ENCODE measurements around the gene GSK3B.

GSK3B gene

DNA sequence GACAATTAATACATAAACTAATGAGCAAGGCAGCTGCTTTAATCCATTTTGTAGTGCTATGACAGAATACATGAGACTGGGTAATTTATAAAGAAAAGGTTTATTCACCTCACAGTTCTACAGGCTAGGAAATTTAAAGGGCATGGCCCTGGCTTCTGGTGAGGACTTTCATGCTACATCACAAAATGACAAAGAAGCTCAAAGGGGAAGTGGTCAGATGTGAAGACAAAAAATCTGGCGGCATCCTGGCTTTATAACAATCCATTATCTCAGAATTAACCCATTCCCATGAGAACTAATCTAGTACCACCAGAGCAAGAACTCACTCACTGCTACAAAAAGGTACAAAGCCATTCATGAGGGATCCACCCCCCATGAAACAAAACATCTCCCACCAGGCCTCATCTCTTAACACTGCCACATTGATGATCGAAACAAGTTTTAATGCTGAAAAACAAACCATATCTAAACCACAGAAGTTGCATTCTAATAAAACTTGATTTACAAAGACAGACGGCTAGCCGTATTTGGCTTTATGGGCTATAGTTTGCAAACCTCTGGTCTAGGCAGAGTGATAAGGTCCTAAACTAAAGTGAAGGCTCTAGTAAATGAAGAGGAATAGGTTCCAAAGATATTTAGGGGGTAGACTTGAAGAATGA, 44.2 kb downstream of the GSK3B start:
- DNase-seq (ENCODE audit: low read depth): no peak
- TF ChIP-seq CTCF (IDR thresholded peaks at IDR 0.05; ENCODE audit: low read length, missing control alignments): no peak

GRCh38 chr3:120049072-120049471, 45.2 kb downstream of the GSK3B start:
- TF ChIP-seq CTCF (IDR thresholded peaks at IDR 0.05; ENCODE audit: low read length, missing control alignments): no peak
- no peak for DNase-seq (ENCODE audit: low read depth)
- H3K4me3 ChIP-seq (replicated peaks; ENCODE audit: low read depth, low read length): no peak overlapping the region

More for the DNA sequence above, 44.2 kb downstream of the GSK3B start:
- H3K4me3 ChIP-seq (replicated peaks; ENCODE audit: low read depth, low read length): no peak overlapping the region

GRCh38 chr3:120048355-120049041, 45.7 kb downstream of the GSK3B start:
- DNase-seq (ENCODE audit: low read depth): peak; percentile 19
- no peak for TF ChIP-seq CTCF (IDR thresholded peaks at IDR 0.05; ENCODE audit: low read length, missing control alignments)
- no peak overlapping the region for H3K4me3 ChIP-seq (replicated peaks; ENCODE audit: low read depth, low read length)

DNA sequence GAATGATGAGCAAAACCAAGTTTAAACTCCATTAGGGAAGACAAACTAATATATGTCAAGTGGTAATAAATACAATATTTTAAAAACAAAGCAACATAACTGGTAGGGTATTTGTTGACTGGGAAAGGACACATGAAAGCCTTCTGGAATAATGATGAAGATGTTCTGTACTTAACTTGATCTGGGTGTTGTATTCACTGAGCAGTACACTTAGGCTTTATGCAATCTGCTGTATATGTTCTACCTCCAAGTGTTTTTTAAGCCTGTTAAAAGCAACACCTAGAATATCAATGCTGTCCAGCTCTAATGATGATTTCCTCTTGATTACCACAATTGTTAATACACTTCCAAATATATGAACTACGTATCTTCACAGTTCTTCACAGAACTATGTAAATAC, 46.6 kb downstream of the GSK3B start:
- no peak for DNase-seq (ENCODE audit: low read depth)
- TF ChIP-seq CTCF (IDR thresholded peaks at IDR 0.05; ENCODE audit: low read length, missing control alignments): no peak
- no peak overlapping the region for H3K4me3 ChIP-seq (replicated peaks; ENCODE audit: low read depth, low read length)

- DNase-seq (ENCODE audit: low read depth): no peak
- TF ChIP-seq CTCF (IDR thresholded peaks at IDR 0.05; ENCODE audit: low read length, missing control alignments): no peak
- no peak overlapping the region for H3K4me3 ChIP-seq (replicated peaks; ENCODE audit: low read depth, low read length)
Measured at GRCh38 chr3:120040813-120041377, 53.4 kb downstream of the GSK3B start.

DNA sequence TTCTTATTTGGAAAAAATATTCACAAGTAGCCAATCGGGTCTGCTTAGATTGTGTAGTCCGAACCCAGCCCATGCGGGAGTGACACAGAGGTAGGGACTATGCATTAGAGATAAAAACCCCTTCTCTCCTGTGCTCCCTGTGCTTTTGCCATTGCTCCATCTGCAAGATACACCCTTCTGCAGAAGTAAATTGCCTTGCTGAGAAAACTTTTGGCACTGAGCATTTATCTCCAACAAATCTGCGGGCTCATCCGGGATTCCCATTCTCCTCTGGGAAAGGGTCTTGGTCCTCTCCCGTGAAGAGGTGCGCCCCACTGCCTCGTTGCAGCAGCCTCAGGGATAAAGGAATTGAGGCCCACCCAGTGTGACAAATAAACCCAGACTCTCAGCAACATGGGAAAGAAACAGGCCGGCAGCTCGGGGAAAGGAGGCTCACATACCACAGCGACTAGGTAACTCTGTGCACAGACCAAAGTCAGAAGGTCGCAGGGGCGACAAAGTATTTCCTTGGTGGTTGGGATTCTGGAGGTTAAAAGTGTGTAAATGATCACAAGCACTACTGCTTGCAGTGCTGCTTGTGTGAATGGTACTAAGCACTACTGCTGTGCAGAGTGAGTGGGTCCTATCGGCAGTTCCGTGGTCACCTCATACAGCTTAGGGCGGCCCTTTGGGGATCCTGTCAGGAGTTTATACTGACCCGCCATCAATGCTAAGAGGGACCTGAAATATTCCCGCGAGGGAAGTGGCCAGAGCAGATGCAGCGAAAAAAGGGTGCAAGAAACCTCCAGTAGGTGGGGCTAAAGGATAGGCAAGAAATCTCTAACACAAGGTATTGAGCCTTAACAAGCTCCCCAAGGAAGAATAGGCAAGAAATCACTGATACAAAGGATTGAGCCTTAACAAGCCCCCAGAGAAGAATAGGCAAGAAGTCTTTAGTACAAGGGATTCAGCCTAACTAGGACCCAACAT, 54.3 kb downstream of the GSK3B start:
- H3K4me3 ChIP-seq (replicated peaks; ENCODE audit: low read depth, low read length): no peak overlapping the region
- DNase-seq (ENCODE audit: low read depth): no peak
- TF ChIP-seq CTCF (IDR thresholded peaks at IDR 0.05; ENCODE audit: low read length, missing control alignments): no peak
